ENCODE results near the gene FLT1.

FLT1 gene

GRCh38 chr13:28325022-28325421 is 169.9 kb downstream of the FLT1 start:
- no peak for ATAC-seq (ENCODE audit: insufficient read depth, low read depth)
- H3K27me3 ChIP-seq (ENCODE audit: insufficient read depth, low read length, poor library complexity): no peaks in the 10 kb centered on the region
- TF ChIP-seq EZH2 (IDR thresholded peaks at IDR 0.05; ENCODE audit: borderline replicate concordance, low read depth, low read length, severe bottlenecking) (no peak), CTCF (IDR thresholded peaks at IDR 0.05; ENCODE audit: borderline replicate concordance, extremely low read depth, low read length, poor library complexity, severe bottlenecking) (no peak)
- no peak overlapping the region for H2AFZ ChIP-seq (ENCODE audit: low read depth, low read length)
- H3K9me3 ChIP-seq (ENCODE audit: insufficient read depth, low read length, severe bottlenecking): no peaks in the 10 kb centered on the region
- H3K27ac ChIP-seq (ENCODE audit: low read length): no peak overlapping the region
- H3K4me3 ChIP-seq (ENCODE audit: low read depth in 1 of 2, low read length in 2 of 2): no peak overlapping the region
- H3K4me1 ChIP-seq (ENCODE audit: insufficient read depth, low read length): 0 out of 2 replicates have a peak, but pooled peaks cover 4% of the 10 kb centered on the region
- no peaks in the 10 kb centered on the region for H3K36me3 ChIP-seq (ENCODE audit: insufficient read depth, low read length)
- no peak for DNase-seq
- H3K4me2 ChIP-seq (ENCODE audit: insufficient read depth, low read length): no peak overlapping the region
- no peaks in the 10 kb centered on the region for H4K20me1 ChIP-seq (ENCODE audit: insufficient read depth, low read length)
- H3K79me2 ChIP-seq (ENCODE audit: insufficient read depth, low read length): no peaks in the 10 kb centered on the region
- H3K9ac ChIP-seq (ENCODE audit: low read depth, low read length): no peak overlapping the region

GRCh38 chr13:28324181-28324789 is 170.6 kb downstream of the FLT1 start:
- Histone ChIP-seq H3K79me2 (ENCODE audit: insufficient read depth, low read length) (no peaks in the 10 kb centered on the region), H3K9ac (ENCODE audit: low read depth, low read length) (no peak overlapping the region), H4K20me1 (ENCODE audit: insufficient read depth, low read length) (no peaks in the 10 kb centered on the region), H3K27me3 (ENCODE audit: insufficient read depth, low read length, poor library complexity) (no peaks in the 10 kb centered on the region), H3K4me3 (ENCODE audit: low read depth in 1 of 2, low read length in 2 of 2) (no peak overlapping the region), H3K36me3 (ENCODE audit: insufficient read depth, low read length) (no peaks in the 10 kb centered on the region), H3K27ac (ENCODE audit: low read length) (0 out of 2 replicates have a peak overlapping the region, but pooled peaks have one; percentile 19), H3K4me1 (ENCODE audit: insufficient read depth, low read length) (0 out of 2 replicates have a peak, but pooled peaks cover 4% of the 10 kb centered on the region), H2AFZ (ENCODE audit: low read depth, low read length) (no peak overlapping the region), H3K9me3 (ENCODE audit: insufficient read depth, low read length, severe bottlenecking) (no peaks in the 10 kb centered on the region), H3K4me2 (ENCODE audit: insufficient read depth, low read length) (no peak overlapping the region)
- ATAC-seq (ENCODE audit: insufficient read depth, low read depth) (peak; percentile 94), DNase-seq (peak; percentile 75)
- TF ChIP-seq CTCF (IDR thresholded peaks at IDR 0.05; ENCODE audit: borderline replicate concordance, extremely low read depth, low read length, poor library complexity, severe bottlenecking) (peak; percentile 94), EZH2 (IDR thresholded peaks at IDR 0.05; ENCODE audit: borderline replicate concordance, low read depth, low read length, severe bottlenecking) (no peak)

GRCh38 chr13:28322256-28322905 is 172.5 kb downstream of the FLT1 start:
- H3K9me3 ChIP-seq (ENCODE audit: insufficient read depth, low read length, severe bottlenecking): no peaks in the 10 kb centered on the region
- H3K4me2 ChIP-seq (ENCODE audit: insufficient read depth, low read length): no peak overlapping the region
- TF ChIP-seq CTCF (IDR thresholded peaks at IDR 0.05; ENCODE audit: borderline replicate concordance, extremely low read depth, low read length, poor library complexity, severe bottlenecking) (no peak), EZH2 (IDR thresholded peaks at IDR 0.05; ENCODE audit: borderline replicate concordance, low read depth, low read length, severe bottlenecking) (no peak)
- ATAC-seq (ENCODE audit: insufficient read depth, low read depth) (no peak), DNase-seq (no peak)
- no peaks in the 10 kb centered on the region for H4K20me1 ChIP-seq (ENCODE audit: insufficient read depth, low read length)
- no peak overlapping the region for H3K27ac ChIP-seq (ENCODE audit: low read length)
- H3K36me3 ChIP-seq (ENCODE audit: insufficient read depth, low read length): no peaks in the 10 kb centered on the region
- 0 out of 2 replicates have a peak, but pooled peaks cover 4% of the 10 kb centered on the region for H3K4me1 ChIP-seq (ENCODE audit: insufficient read depth, low read length)
- no peaks in the 10 kb centered on the region for H3K27me3 ChIP-seq (ENCODE audit: insufficient read depth, low read length, poor library complexity)
- no peaks in the 10 kb centered on the region for H3K79me2 ChIP-seq (ENCODE audit: insufficient read depth, low read length)
- H3K9ac ChIP-seq (ENCODE audit: low read depth, low read length): no peak overlapping the region
- no peak overlapping the region for H3K4me3 ChIP-seq (ENCODE audit: low read depth in 1 of 2, low read length in 2 of 2)
- H2AFZ ChIP-seq (ENCODE audit: low read depth, low read length): no peak overlapping the region

Data from DND-41 (cell line).